Endometrium (tissue), 2 donors: ENCODE measurements around the gene GMCL2.
A peak's percentile ranks its signal among the peaks of the same experiment; 100 is the strongest.

Source experiments
- FAIRE-seq: peaks from 2 replicates; lab custom pipeline; 2012; peaks lifted over from hg19 to GRCh38; lab: Jason Lieb, UNC
- donor health status: control.
- donor health status: control.

GMCL2 gene

GRCh38 chr5:178180141-178180863 is 6.9 kb downstream of the GMCL2 start:
- no peak for FAIRE-seq

GRCh38 chr5:178177569-178177968 is 9.6 kb downstream of the GMCL2 start:
- no peak for FAIRE-seq

- FAIRE-seq = no peak
These were observed 10.4 kb downstream of the GMCL2 start for GRCh38 chr5:178176791-178177190.

GRCh38 chr5:178174456-178174855 is 12.7 kb downstream of the GMCL2 start:
- FAIRE-seq = no peak

GRCh38 chr5:178170455-178170854 is 16.7 kb downstream of the GMCL2 start:
- no peak for FAIRE-seq

GRCh38 chr5:178165581-178165980 is 21.6 kb downstream of the GMCL2 start:
- FAIRE-seq = no peak

- no peak for FAIRE-seq
These were observed 23.1 kb downstream of the GMCL2 start for GRCh38 chr5:178163772-178164735.

- FAIRE-seq = no peak
These were observed 24.7 kb downstream of the GMCL2 start for GRCh38 chr5:178162481-178162880.

- FAIRE-seq = no peak
These were observed 27.0 kb downstream of the GMCL2 start for GRCh38 chr5:178160176-178160575.

GRCh38 chr5:178155065-178155464 is 32.1 kb downstream of the GMCL2 start:
- FAIRE-seq = no peak

- peak; percentile 100 for FAIRE-seq
These were observed 33.4 kb downstream of the GMCL2 start, which contains the start of gene NHP2 for GRCh38 chr5:178153530-178154340. Gene NHP2, minus strand, starts transcription at chr5:178153885. Its CDS starts 68 bp downstream, at chr5:178153817.

GRCh38 chr5:178152491-178153444 is 34.4 kb downstream of the GMCL2 start:
- no peak for FAIRE-seq

- FAIRE-seq = no peak
These were observed 36.0 kb downstream of the GMCL2 start for GRCh38 chr5:178150977-178151734.

GRCh38 chr5:178149199-178149932 is 37.8 kb downstream of the GMCL2 start:
- no peak for FAIRE-seq

GRCh38 chr5:178147406-178147805 is 39.8 kb downstream of the GMCL2 start:
- FAIRE-seq = no peak

- FAIRE-seq = no peak
These were observed 41.0 kb downstream of the GMCL2 start for GRCh38 chr5:178145965-178146820.

GRCh38 chr5:178143901-178144300 is 43.3 kb downstream of the GMCL2 start:
- FAIRE-seq = no peak

GRCh38 chr5:178143246-178143645 is 43.9 kb downstream of the GMCL2 start:
- no peak for FAIRE-seq

- FAIRE-seq = no peak
These were observed 44.5 kb downstream of the GMCL2 start for GRCh38 chr5:178142642-178143041.
